ENCODE data around the gene CDKN1C.

Gene CDKN1C

GRCh38 chr11:2916114-2916891, 30.7 kb upstream of the CDKN1C start:
- no peak for TF ChIP-seq CTCF (IDR thresholded peaks at IDR 0.05; ENCODE audit: extremely low read depth, missing control alignments)
- no peak for DNase-seq (ENCODE audit: low spot score)

GRCh38 chr11:2915473-2915872, 29.9 kb upstream of the CDKN1C start:
- DNase-seq (ENCODE audit: low spot score) = no peak
- TF ChIP-seq CTCF (IDR thresholded peaks at IDR 0.05; ENCODE audit: extremely low read depth, missing control alignments) = no peak

- no peak for DNase-seq (ENCODE audit: low spot score)
Measured at GRCh38 chr11:2914455-2915195, 29.1 kb upstream of the CDKN1C start.

GRCh38 chr11:2913776-2914175, 28.2 kb upstream of the CDKN1C start:
- no peak for TF ChIP-seq CTCF (IDR thresholded peaks at IDR 0.05; ENCODE audit: extremely low read depth, missing control alignments)
- no peak for DNase-seq (ENCODE audit: low spot score)

More at GRCh38 chr11:2914455-2915195, 29.1 kb upstream of the CDKN1C start:
- no peak for TF ChIP-seq CTCF (IDR thresholded peaks at IDR 0.05; ENCODE audit: extremely low read depth, missing control alignments)

- no peak for DNase-seq (ENCODE audit: low spot score)
- TF ChIP-seq CTCF (IDR thresholded peaks at IDR 0.05; ENCODE audit: extremely low read depth, missing control alignments) = no peak
Measured at GRCh38 chr11:2913019-2913431, 27.4 kb upstream of the CDKN1C start.

- no peak for DNase-seq (ENCODE audit: low spot score)
Measured at GRCh38 chr11:2912498-2912897, 26.9 kb upstream of the CDKN1C start.

More at GRCh38 chr11:2912498-2912897, 26.9 kb upstream of the CDKN1C start:
- TF ChIP-seq CTCF (IDR thresholded peaks at IDR 0.05; ENCODE audit: extremely low read depth, missing control alignments) = no peak
